IMR-90 (cell line): Measurements from ENCODE around the gene ARHGAP8. TPM values are rescaled to one million over a fixed set of nuclear protein-coding genes. Genes with fewer than 3 reads are reported as not detected.
"Not testable (repeated sequence)": the region's sequence is repeated elsewhere in the genome, so short reads cannot be mapped to it uniquely, and the experiment has no call there.

Experiments used
- ATAC-seq: fragments of 200-7000 bp; cut with Tn5 transposase; 2 replicates; pipeline ENCODE4 v1.9.1; 2020; ENCODE audit warnings: low read depth, mild to moderate bottlenecking, moderate library complexity
- BruUV-seq: library from RNA; stranded (reverse); fragments of 400-500 nt; replicated peaks from 2 replicates; lab custom pipeline; 2021; lab: Mats Ljungman, UMichigan
- CTCF ChIA-PET: fragments of 300-600 bp; formaldehyde crosslinking; extraction: SDS; loops from one replicate; lab custom pipeline; 2021; ENCODE audit warnings: antibody characterized with exemption; lab: Yijun Ruan, JAX
- POLR2A ChIA-PET: fragments of 300-600 bp; sonication (Branson Sonifier 250); formaldehyde crosslinking; loops from one replicate; lab custom pipeline; 2022; ENCODE audit warnings: antibody characterized with exemption; ENCODE audit not compliant: unreplicated experiment; lab: Charles Lee
- DNase-seq: peaks from one replicate; pipeline ENCODE4 v3.0.0; 2013
- H2AFZ ChIP-seq: replicated peaks from 2 replicates; pipeline ENCODE3; 2013; ENCODE audit warnings: low read length, mild to moderate bottlenecking; ENCODE audit not compliant: poor library complexity
- H2AK5ac ChIP-seq: 2 replicates; pipeline ENCODE4 v1.6.1; 2013; ENCODE audit warnings: low read depth, low read length, inconsistent platforms
- H2AK9ac ChIP-seq: replicated peaks from 2 replicates; pipeline ENCODE3; 2013; ENCODE audit warnings: mild to moderate bottlenecking, low read depth, low read length, moderate library complexity; ENCODE audit not compliant: poor library complexity
- H2BK120ac ChIP-seq: 2 replicates; pipeline ENCODE4 v1.6.1; 2013; ENCODE audit warnings: low read depth, low read length, inconsistent platforms
- H2BK15ac ChIP-seq: 3 replicates; pipeline ENCODE4 v1.6.1; 2013; ENCODE audit warnings: low read depth, low read length, inconsistent platforms
- H2BK20ac ChIP-seq: 2 replicates; pipeline ENCODE4 v1.6.1; 2013; ENCODE audit warnings: low read depth, mild to moderate bottlenecking, inconsistent platforms, low read length, moderate library complexity
- H2BK5ac ChIP-seq: 2 replicates; pipeline ENCODE4 v1.6.1; 2013; ENCODE audit warnings: mild to moderate bottlenecking, low read depth, low read length, inconsistent platforms; ENCODE audit not compliant: poor library complexity, severe bottlenecking
- H3K14ac ChIP-seq: replicated peaks from 2 replicates; pipeline ENCODE4 v1.6.1; 2013; ENCODE audit warnings: low read depth, low read length, inconsistent platforms
- H3K18ac ChIP-seq: 2 replicates; pipeline ENCODE4 v1.6.1; 2013; ENCODE audit warnings: low read depth, low read length, control low read depth
- H3K23ac ChIP-seq: 2 replicates; pipeline ENCODE4 v1.6.1; 2013; ENCODE audit warnings: low read depth, low read length, inconsistent platforms
- H3K27ac ChIP-seq: 2 replicates; pipeline ENCODE4 v1.5.1; 2013; ENCODE audit warnings: mild to moderate bottlenecking, control low read depth, low read length; ENCODE audit not compliant: insufficient read depth
- H3K27me3 ChIP-seq: 2 replicates; pipeline ENCODE4 v1.6.1; 2013; ENCODE audit warnings: low read length; ENCODE audit not compliant: control insufficient read depth, insufficient read depth
- H3K36me3 ChIP-seq: 2 replicates; pipeline ENCODE4 v1.6.1; 2013; ENCODE audit warnings: low read length, mixed read lengths; ENCODE audit not compliant: control insufficient read depth, insufficient read depth
- H3K4ac ChIP-seq: 2 replicates; pipeline ENCODE4 v1.6.1; 2013; ENCODE audit warnings: low read depth, low read length, inconsistent platforms
- H3K4me1 ChIP-seq: 2 replicates; pipeline ENCODE4 v1.6.1; 2013; ENCODE audit warnings: low read length, mixed read lengths; ENCODE audit not compliant: control insufficient read depth, insufficient read depth
- H3K4me2 ChIP-seq: 2 replicates; pipeline ENCODE4 v1.6.1; 2013; ENCODE audit warnings: low read depth, mild to moderate bottlenecking, control low read depth, low read length, moderate library complexity
- H3K4me3 ChIP-seq: 2 replicates; pipeline ENCODE4 v1.5.1; 2013; ENCODE audit warnings: low read depth, mild to moderate bottlenecking, control low read depth, low read length, moderate library complexity; ENCODE audit not compliant: insufficient read depth
- H3K56ac ChIP-seq: 2 replicates; pipeline ENCODE4 v1.6.1; 2013; ENCODE audit warnings: low read length, inconsistent platforms; ENCODE audit not compliant: insufficient read depth; ENCODE audit errors: extremely low read depth
- H3K79me1 ChIP-seq, 2 experiments: 2 replicates each; pipeline ENCODE4 v1.6.1; 2013; ENCODE audit warnings: low read length in 2 of 2, inconsistent platforms in 1 of 2, low read depth in 1 of 2
- H3K9ac ChIP-seq: 2 replicates; pipeline ENCODE4 v1.6.1; 2013; ENCODE audit warnings: low read depth, low read length, control low read depth
- H3K9me1 ChIP-seq: 2 replicates; pipeline ENCODE4 v1.6.1; 2013; ENCODE audit warnings: low read length, inconsistent platforms; ENCODE audit not compliant: insufficient read depth
- H3K9me3 ChIP-seq: 2 replicates; pipeline ENCODE4 v1.6.1; 2013; ENCODE audit warnings: low read length; ENCODE audit not compliant: control insufficient read depth, insufficient read depth
- H4K20me1 ChIP-seq: 2 replicates; pipeline ENCODE4 v1.6.1; 2013; ENCODE audit warnings: low read length, inconsistent platforms; ENCODE audit not compliant: insufficient read depth
- H4K5ac ChIP-seq: 2 replicates; pipeline ENCODE4 v1.6.1; 2013; ENCODE audit warnings: mild to moderate bottlenecking, low read depth, low read length, control low read depth
- H4K8ac ChIP-seq, 2 experiments: 2 replicates each; pipeline ENCODE4 v1.6.1; 2013; ENCODE audit warnings: low read depth in 2 of 2, low read length in 2 of 2, control low read depth in 1 of 2, inconsistent platforms in 1 of 2
- H4K91ac ChIP-seq: 2 replicates; pipeline ENCODE4 v1.6.1; 2013; ENCODE audit warnings: low read depth, low read length, inconsistent platforms; ENCODE audit not compliant: insufficient read depth
- BHLHE40 ChIP-seq: fragments of 150-350 bp; IDR thresholded peaks from 2 replicates; pipeline ENCODE4 v1.6.1; 2016; ENCODE audit warnings: mild to moderate bottlenecking, low read depth, low read length
- FOS ChIP-seq: fragments of 150-350 bp; IDR thresholded peaks from 2 replicates; pipeline ENCODE4 v1.6.1; 2016; ENCODE audit warnings: low read depth, low read length
- MXI1 ChIP-seq: IDR thresholded peaks from 2 replicates; pipeline ENCODE4 v1.6.1; 2012; ENCODE audit warnings: low read depth, mild to moderate bottlenecking, low read length, moderate library complexity, borderline replicate concordance
- WGBS, 2 experiments: methylation state at CpG; one replicate each; pipeline versions ENCODE4 v1.1.5 to v1.1.7; 2013; ENCODE audit warnings: missing lambda C conversion rate in 2 of 2; ENCODE audit not compliant: insufficient read length in 1 of 2; ENCODE audit errors: extremely low coverage in 2 of 2; 5-methylcytosine and 5-hydroxymethylcytosine counted together
- dilution Hi-C: fragments of 300-500 bp; cut with HindIII; formaldehyde crosslinking; loops from one replicate; pipeline ENCODE4 v1.14.3; 2018; ENCODE audit warnings: low sequenced_read_pairs; ENCODE audit not compliant: unreplicated experiment
- in situ Hi-C: fragments of 300-500 bp; cut with MboI; formaldehyde crosslinking; loops from 3 replicates; pipeline ENCODE4 v1.14.3; 2019; ENCODE audit warnings: low sequenced_read_pairs, inconsistent platforms, mixed read lengths
- intact Hi-C: fragments of 100-400 bp; cut with micrococcal nuclease; formaldehyde crosslinking; loops from 2 replicates; pipeline ENCODE4 v1.10.0; 2022
- polyA plus RNA-seq, 3 experiments: library from polyadenylated mRNA; depleted of rRNA; stranded (reverse); fragments of >200 nt; gene quantifications; 2 replicates each; pipeline ENCODE4 v1.2.3, GENCODE V29; 2012; ENCODE audit warnings: low replicate concordance in 1 of 3
- total RNA-seq: library from RNA; depleted of rRNA; stranded (reverse); fragments of >200 nt; gene quantifications from 2 replicates; pipeline ENCODE4 v1.2.3, GENCODE V29; 2012

The ARHGAP8 gene
- total and polyA plus RNA-seq, 2 of the 4 experiments (the other 2 are of a cell fraction), result 0.18 to 0.21 TPM

DNA sequence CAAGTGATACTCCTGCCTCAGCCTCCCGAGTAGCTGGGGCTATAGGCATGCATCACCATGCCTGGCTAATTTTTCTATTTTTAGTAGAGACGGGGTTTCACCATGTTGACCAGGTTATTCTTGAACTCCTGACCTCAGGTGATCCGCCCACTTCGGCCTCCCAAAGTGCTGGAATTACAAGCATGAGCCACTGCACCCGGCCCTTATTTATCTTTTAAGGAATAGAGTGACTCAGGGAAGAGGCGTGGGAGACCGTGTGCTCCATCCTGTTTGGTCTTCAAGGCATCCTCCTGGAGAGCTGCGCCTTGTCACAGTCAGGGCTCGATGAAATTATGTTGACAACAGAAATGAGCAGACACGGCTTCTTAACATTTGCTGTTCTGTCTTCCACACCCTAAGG, 12.7 kb upstream of the ARHGAP8 start:
- BruUV-seq, CTCF ChIA-PET, H3K9me3 ChIP-seq, POLR2A ChIA-PET, H3K9ac ChIP-seq, H3K4me2 ChIP-seq, H3K27me3 ChIP-seq, dilution Hi-C loops, H4K20me1 ChIP-seq, intact Hi-C loops, H3K79me1 ChIP-seq, H4K5ac ChIP-seq, H3K27ac ChIP-seq, H3K4me3 ChIP-seq, H3K36me3 ChIP-seq: not testable (repeated sequence)
- in situ Hi-C loops, result loop anchor here (5.0 kb wide), 1 partner anchor 42 kb away; no protein-coding TSS in a partner anchor
- peak overlapping the region; percentile 12 for H2BK5ac ChIP-seq
- peak overlapping the region; percentile 56 for H2AK5ac ChIP-seq
- peak overlapping the region; percentile 78; the same call in 1 of the 2 replicates for H2BK20ac ChIP-seq
- TF ChIP-seq MXI1 (0 out of 2 replicates have a peak, but pooled peaks have one; percentile 16), FOS (peak; percentile 43; the same call in 1 of the 2 replicates), BHLHE40 (peak; percentile 85)
- H2AK9ac ChIP-seq, result peak overlapping the region; percentile 76
- 20% methylated on average over 1 of the region's 10 CpGs; no CpG with 5 or more reads in 1 of the 2 experiments for WGBS, 2 experiments
- H3K23ac ChIP-seq, result peak overlapping the region; percentile 86; the same call in 1 of the 2 replicates
- ATAC-seq (peak; percentile 44), DNase-seq (peak; percentile 83)
- peaks cover 34% of the 10 kb centered on the region for H3K4me1 ChIP-seq
- H2BK15ac ChIP-seq, result peak overlapping the region; percentile 76; the same call in 1 of the 3 replicates
- H4K91ac ChIP-seq, result peak overlapping the region; percentile 62
- peak overlapping the region; percentile 63; the same call in 1 of the 2 replicates for H3K14ac ChIP-seq
- peak overlapping the region; percentile 33; the same call in 1 of the 2 replicates for H3K18ac ChIP-seq
- H3K9me1 ChIP-seq, result peaks cover 16% of the 10 kb centered on the region
- peak overlapping the region; percentile 38; the same call in 1 of the 2 replicates for H3K56ac ChIP-seq
- peak overlapping the region; percentile 81 for H2BK120ac ChIP-seq
- H3K4ac ChIP-seq, result peak overlapping the region; percentile 64; the same call in 1 of the 2 replicates
- peak overlapping the region; percentile 63 for H2AFZ ChIP-seq
- H4K8ac ChIP-seq, result peak overlapping the region in 1 of 2 experiments; percentile 63; a peak in 1 of 4 replicates
